Progenitor cell of endocrine pancreas (in vitro differentiated cells): Measurements from ENCODE around the gene IGFLR1. TPM values are rescaled to one million over a fixed set of nuclear protein-coding genes. Genes with fewer than 3 reads are reported as not detected.

Experiments used
- DNase-seq: peaks from one replicate; pipeline ENCODE4 v3.0.0; 2021; ENCODE audit warnings: low spot score; ENCODE audit not compliant: unreplicated experiment
- H3K27ac Mint-ChIP-seq: 2 replicates; pipeline ENCODE4 v1.8.0; 2021; ENCODE audit warnings: mild to moderate bottlenecking, moderate library complexity, mixed read lengths
- H3K27me3 Mint-ChIP-seq: 2 replicates; pipeline ENCODE4 v1.8.0; 2021; ENCODE audit warnings: mixed read lengths
- H3K36me3 Mint-ChIP-seq: 2 replicates; pipeline ENCODE4 v1.8.0; 2022; ENCODE audit warnings: mixed read lengths; ENCODE audit not compliant: insufficient read depth
- H3K4me1 Mint-ChIP-seq: 2 replicates; pipeline ENCODE4 v1.8.0; 2021; ENCODE audit warnings: low read depth, mixed read lengths
- H3K4me3 Mint-ChIP-seq: 2 replicates; pipeline ENCODE4 v1.8.0; 2021; ENCODE audit warnings: low read depth, mild to moderate bottlenecking, moderate library complexity, mixed read lengths
- H3K9me3 Mint-ChIP-seq: 2 replicates; pipeline ENCODE4 v1.8.0; 2021; ENCODE audit warnings: low read depth, mixed read lengths
- total RNA-seq: library from RNA; stranded (reverse); gene quantifications from 2 replicates; pipeline ENCODE4 v1.2.1, GENCODE V29; 2021
- TF ChIP-seq, protein P1 (sequence below): fragments of 200-600 bp; sonication (generic); IDR thresholded peaks from one replicate; pipeline ENCODE4 v1.5.0; 2021; ENCODE audit warnings: antibody characterized with exemption, mild to moderate bottlenecking; ENCODE audit not compliant: unreplicated experiment

IGFLR1 gene
- total RNA-seq, 1 donor from 2014 or later: 5.1 TPM

DNA sequence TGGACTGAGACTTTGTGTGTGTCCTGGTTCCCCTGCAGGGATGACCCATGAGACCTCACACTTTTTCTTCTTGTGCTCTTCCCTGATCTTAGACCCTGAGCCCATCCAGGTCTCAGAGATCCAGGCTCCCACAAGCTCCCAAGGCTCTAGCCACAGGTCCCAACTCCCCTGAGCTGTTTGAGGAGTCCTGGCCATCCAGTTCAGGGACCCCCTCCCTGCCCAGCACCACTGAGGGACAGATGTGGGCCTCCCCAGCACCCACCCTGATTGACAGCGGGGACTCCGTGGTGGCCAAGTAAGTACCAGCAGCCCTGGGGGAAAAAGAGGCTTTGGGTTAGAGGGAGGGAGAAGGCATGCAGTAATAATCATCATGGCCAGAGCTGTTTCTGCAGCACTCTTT lies 17.4 kb upstream of the IGFLR1 start:
- peaks cover 12% of the 10 kb centered on the region for H3K4me1 Mint-ChIP-seq
- H3K27me3 Mint-ChIP-seq: peaks cover 13% of the 10 kb centered on the region
- peaks cover 13% of the 10 kb centered on the region for H3K36me3 Mint-ChIP-seq
- H3K4me3 Mint-ChIP-seq: peak overlapping the region; percentile 94
- peak overlapping the region; percentile 74 for H3K27ac Mint-ChIP-seq
- no peaks in the 10 kb centered on the region for H3K9me3 Mint-ChIP-seq
- TF ChIP-seq, protein P1, sequence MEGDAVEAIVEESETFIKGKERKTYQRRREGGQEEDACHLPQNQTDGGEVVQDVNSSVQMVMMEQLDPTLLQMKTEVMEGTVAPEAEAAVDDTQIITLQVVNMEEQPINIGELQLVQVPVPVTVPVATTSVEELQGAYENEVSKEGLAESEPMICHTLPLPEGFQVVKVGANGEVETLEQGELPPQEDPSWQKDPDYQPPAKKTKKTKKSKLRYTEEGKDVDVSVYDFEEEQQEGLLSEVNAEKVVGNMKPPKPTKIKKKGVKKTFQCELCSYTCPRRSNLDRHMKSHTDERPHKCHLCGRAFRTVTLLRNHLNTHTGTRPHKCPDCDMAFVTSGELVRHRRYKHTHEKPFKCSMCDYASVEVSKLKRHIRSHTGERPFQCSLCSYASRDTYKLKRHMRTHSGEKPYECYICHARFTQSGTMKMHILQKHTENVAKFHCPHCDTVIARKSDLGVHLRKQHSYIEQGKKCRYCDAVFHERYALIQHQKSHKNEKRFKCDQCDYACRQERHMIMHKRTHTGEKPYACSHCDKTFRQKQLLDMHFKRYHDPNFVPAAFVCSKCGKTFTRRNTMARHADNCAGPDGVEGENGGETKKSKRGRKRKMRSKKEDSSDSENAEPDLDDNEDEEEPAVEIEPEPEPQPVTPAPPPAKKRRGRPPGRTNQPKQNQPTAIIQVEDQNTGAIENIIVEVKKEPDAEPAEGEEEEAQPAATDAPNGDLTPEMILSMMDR: no peak
- DNase-seq: no peak

DNA sequence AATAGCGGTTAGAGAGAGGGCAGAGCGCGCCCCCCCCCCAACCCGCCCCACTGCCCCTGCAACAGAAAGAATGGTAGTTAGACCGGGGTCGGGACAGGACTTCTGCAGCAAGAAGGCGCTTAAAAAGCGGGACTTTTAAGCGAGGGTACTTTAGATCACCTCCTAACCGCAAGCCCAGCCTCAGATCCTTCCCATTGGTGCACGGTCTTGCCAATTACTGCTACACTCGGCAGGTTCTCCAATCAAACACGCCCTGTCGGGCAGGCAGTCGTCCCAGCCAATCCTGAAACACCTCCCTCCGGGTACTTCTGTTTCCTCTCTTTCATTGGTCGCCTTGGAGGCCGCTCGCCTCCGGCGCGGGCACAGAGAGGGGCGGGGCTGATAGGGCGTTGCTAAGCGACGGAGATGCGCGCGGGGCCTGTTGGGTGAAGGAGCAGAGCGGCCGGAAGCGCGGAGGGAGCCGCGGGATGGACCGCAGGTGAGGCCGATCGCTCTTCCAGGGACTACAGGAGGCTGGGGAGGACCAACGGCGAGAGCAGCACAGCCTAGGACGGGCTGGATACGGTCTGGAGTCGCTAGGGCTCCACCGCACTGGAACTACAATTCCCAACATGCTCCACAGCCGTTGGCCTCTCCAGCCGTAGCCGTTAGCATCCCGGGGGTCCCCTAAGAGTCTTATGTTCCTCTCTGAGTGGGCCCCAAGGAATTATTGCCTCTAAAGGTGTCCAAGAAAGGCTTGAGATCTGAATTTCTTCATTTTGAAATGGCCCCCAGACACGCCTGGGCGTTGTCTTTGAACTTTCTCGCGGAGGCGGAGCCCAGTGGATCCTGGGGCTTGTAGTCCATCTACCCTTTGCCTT lies 15.7 kb upstream of the IGFLR1 start, which contains the start of gene PROSER3:
Gene PROSER3, plus strand, starts transcription at position 428 of the 860 bp plus-strand sequence. Its CDS starts 40 bp downstream, at position 468.
- peak; percentile 97 for DNase-seq
- H3K36me3 Mint-ChIP-seq: peaks cover 17% of the 10 kb centered on the region
- TF ChIP-seq, protein P1: no peak
- peaks cover 20% of the 10 kb centered on the region for H3K27me3 Mint-ChIP-seq
- peaks cover 12% of the 10 kb centered on the region for H3K4me1 Mint-ChIP-seq
- H3K27ac Mint-ChIP-seq: peak within 1 kb of the TSS; percentile 91
- no peaks in the 10 kb centered on the region for H3K9me3 Mint-ChIP-seq
- peak within 1 kb of the TSS; percentile 94 for H3K4me3 Mint-ChIP-seq

DNA sequence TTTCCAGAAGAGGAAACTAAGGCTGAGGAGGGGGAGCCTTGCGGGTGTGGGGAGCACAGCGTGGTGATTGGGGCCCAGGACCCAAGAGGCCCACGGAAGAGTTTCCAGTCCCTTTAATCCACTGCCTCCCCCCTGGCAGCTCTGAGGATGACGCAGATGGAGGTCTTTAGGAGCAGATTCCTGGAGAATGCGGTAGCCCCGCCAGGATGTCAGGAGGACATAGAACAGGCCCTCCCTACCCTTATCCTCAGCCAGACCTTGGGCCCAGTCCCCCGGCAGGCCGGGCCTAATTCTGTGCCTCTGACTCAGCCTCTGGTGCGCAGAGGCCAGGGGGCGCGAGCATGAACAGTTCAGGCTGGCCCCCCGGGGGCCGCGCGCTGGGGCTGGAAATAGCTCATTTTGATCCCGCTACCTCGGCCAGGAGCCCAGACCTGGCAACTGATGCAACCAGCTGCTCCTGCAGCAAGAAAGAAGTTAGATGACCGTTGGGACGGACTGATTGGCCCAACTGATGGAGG lies 15.0 kb upstream of the IGFLR1 start:
- Mint-ChIP-seq H3K36me3 (peaks cover 17% of the 10 kb centered on the region), H3K27me3 (peaks cover 20% of the 10 kb centered on the region), H3K27ac (peak overlapping the region; percentile 91), H3K9me3 (no peaks in the 10 kb centered on the region), H3K4me1 (peaks cover 12% of the 10 kb centered on the region), H3K4me3 (peak overlapping the region; percentile 94)
- TF ChIP-seq, protein P1: no peak
- no peak for DNase-seq

DNA sequence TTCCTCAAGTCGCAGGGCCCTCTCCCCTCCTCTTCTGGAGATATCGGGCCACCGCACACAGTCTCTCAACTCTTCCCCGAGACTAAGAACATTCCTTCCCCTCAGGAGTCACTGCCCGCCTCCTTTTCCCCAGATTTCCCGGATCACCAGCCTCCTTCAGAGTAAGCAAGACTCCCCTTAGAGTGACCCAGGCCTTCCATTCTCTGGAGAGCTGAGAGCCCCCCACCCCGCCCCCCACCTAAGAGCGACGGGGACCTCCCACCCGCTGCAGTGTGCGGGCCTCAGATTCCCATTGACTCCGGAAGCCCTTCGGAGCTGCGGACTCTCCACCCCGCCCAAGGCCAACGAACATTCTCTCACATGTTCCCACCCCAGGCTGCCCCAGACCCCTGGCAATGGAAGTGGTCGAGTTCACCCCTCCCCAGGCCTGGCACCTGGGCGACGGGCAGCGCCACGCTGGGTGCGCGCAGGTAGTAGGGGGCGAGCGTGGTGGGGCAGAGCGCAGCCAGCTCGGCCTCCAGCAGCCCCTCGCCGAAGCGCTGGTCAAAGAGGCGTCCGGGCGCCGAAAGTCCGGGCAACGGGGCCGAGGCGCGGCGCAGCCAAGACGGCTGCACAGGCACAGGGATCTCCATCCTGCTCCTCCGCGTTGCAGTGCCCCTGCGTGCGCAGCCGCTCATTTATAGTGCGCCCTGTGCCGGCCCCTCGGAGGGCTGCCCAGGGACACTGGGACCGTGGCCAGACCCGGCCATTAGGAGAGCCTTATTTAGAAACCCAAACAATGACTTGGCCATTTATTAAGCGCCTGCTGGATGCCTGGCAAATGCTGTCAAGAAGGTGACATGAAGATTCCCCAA lies 14.4 kb upstream of the IGFLR1 start, which contains the start of gene HSPB6:
Gene HSPB6, minus strand, starts transcription at position 653 of the 854 bp plus-strand sequence. Its CDS starts 21 bp downstream, at position 632.
- Mint-ChIP-seq H3K36me3 (peaks cover 13% of the 10 kb centered on the region), H3K27me3 (peaks cover 20% of the 10 kb centered on the region), H3K9me3 (no peaks in the 10 kb centered on the region), H3K4me3 (peak within 1 kb of the TSS; percentile 94), H3K4me1 (peaks cover 12% of the 10 kb centered on the region), H3K27ac (peak within 1 kb of the TSS; percentile 91)
- TF ChIP-seq, protein P1: no peak
- no peak for DNase-seq
